GM10847 (cell line): Measurements from ENCODE around the gene IPO5.

Source experiments
- POLR2A ChIP-seq: IDR thresholded peaks from 2 replicates; pipeline ENCODE4 v1.6.1; 2011; ENCODE audit not compliant: insufficient read length; ENCODE audit errors: extremely low read depth

IPO5 gene

DNA sequence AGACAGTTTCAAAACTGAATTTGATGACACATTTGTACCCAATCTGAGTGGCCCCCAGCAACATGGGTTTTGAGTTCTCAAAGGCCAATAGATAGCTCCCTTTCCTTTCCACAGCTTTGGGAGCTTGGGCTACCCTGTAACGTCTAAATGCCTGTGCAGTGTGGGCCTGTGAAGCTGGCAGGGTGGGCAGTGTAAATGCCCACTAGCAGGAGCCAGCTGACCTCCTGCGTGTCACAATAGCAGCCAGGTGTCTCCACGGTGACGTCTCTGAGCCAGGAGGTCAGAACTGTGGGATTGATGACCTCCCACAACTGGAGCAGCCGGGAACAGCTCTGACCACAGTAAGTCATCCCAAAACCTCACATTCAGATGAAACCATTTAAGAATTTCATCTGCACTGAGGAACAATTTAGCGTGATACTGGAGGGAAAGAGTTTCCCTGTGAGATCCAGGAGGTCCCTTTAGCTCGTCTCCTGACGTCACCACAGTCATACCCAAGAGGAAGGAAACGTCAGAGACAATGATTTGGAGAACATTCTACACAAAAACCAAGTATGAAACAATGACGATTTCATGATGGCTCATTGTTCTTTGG is at the start of gene IPO5:
IPO5 (plus strand) TSS at position 300 of the 595 bp plus-strand sequence. CDS start 23,022 bp downstream, outside the sequence.
- no peak for TF ChIP-seq POLR2A

DNA sequence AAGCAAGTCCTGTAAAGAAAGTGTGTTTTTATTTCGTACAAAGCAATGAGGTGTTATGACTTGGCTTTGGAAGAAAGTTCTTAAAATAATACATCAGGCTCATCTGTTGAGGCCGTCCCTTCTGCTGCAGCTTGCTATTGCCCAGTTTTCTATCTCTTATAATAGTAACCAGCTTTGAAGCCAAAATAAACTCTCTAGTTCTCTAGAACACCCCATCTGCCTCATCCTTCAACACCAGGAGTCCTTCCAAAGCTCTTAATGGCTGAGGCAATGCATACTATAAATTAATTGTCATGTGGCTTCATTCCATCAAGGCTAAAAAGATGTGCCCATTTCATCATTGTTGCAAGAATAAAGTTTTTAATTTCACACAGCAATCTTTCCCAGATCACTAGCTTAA is 49.4 kb upstream of the IPO5 start:
- TF ChIP-seq POLR2A = no peak

DNA sequence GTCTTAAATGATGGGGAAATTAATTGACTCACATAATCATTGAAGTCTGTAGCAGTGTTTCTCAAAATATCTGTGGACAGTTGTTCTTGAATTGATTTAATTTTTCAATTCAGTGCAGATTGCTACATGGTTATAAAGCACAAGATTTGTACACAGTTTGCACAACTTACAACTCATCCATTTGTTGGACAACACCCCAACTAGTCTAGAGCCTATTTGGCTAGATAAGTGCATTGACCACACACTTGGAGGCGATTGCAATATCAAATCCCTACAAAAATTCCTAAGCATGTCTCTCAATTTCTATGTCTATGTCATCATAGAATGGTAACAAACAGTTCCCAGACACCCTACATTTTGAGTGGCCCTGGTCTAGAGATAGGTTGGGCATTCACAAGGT is 48.0 kb upstream of the IPO5 start:
- no peak for TF ChIP-seq POLR2A

DNA sequence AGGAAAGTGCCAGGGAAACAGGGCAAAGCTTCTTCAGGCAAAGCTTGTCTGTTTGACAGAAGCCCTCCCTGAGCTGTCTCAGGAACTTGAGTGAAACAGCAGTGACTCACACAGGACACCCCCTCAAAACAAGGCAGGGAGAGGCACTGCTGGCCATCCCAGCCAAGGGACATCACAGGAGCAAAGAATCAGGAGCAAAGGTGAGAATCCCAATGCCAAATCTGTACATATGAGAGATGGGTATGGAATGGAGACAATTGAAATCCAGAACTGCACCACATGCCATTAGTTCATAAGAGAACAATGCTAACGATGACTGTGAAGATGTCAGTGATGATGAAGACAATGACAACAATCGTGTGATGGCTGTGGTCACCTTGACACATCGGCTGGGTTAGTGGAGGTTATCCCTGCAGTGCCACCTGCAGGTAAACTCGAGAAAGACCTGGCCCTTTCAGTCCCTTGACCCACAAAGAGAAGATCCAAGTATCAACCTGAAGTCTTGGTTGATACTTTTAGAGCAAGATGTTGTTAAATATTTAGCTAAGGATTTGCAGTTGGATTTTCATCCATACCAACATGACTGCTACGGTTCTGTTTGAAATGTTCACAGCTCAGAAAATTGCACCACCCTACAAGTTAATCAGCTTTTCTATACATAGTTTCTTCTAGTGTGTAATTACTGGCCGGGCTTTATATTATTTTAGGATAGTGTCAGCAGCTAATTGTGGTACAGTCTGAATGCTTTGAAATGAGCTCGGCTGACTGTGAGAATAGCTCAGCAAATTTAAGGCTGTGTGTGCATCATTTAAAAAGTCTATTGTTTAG is 42.0 kb upstream of the IPO5 start:
- no peak for TF ChIP-seq POLR2A

DNA sequence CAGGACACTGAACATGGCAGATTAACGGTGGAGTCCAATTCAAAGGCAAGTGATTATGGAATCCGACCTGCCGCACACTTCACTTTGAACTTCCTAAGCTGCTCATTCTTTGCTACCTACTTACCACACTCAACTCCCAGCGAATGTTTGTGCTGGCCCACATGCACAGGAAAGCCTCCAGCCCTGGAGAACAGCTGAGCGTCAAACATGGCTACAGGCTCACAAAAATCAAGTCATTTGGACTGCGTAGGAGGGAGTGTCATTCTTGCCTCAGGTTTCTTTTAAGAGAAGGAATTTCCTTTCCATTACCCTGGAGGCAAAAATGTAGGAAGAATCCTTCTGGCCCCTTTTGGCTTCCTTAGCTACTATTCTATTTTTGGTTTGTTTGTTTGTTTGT is 41.3 kb upstream of the IPO5 start:
- no peak for TF ChIP-seq POLR2A

DNA sequence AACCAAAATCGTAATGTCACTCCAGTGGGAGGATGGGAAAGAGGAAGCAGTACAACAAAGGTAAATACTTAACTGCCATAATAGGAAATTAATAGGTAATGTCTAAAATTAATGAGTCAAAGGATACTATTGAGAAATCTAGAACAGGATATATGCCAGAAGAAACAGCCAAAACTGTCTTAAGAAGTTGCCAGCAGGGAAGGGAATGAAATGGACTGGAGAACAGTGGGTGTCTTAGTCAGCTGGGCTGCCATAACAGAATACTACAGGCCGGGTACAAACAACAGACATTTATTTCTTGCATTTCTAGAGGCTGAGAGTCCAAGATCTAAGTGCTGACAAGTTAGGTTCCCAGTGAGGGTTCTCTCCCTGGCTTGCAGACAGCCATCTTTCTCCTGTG is 40.3 kb upstream of the IPO5 start:
- TF ChIP-seq POLR2A = no peak

DNA sequence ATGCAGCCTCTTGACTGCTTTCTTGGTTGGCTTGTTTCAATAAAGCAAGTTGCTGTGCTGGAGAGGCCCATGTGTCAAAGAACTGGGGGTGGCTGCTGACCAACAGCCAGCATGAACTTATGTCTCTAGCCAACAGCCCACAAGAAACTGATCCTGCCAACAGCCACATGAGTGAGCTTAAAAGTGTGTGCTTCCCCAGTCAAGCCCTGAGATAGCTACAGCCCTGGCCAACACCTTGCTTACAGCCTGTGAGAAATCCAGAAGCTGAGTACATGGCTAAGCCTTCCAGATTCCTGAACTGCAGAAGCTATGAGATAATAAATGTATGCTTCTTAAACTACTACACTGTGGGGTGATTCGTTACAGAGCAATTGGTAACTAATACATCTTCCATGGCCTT is 38.9 kb upstream of the IPO5 start:
- no peak for TF ChIP-seq POLR2A

DNA sequence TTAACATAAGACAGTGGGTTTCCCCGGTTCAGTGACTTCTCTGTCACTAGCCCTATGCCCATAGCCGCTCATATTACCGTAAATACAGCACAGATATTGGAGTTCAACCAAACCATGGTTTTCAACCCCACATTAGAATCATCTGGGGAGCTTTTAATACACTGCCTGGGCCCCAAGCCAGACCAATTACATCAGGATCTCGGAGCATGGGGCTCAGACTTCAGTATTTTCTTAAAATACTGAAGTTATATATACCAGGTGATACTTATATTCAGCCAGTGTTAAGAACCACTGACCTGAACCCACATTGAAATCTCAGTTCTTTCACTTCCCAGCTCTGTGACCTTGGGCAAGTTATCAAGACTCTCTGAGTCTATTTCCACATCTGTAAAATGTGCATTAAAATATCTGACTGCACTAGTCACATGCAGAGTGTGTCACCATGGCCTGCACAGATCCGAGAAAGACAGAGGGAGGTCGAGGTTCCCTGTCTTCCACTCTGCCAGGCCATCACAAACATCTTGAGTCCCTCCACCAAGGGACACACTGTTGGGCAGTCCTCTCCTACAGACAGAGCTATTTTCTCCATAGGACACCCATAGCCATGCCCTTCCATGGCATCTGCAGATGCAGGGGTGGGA is 32.2 kb upstream of the IPO5 start:
- no peak for TF ChIP-seq POLR2A

DNA sequence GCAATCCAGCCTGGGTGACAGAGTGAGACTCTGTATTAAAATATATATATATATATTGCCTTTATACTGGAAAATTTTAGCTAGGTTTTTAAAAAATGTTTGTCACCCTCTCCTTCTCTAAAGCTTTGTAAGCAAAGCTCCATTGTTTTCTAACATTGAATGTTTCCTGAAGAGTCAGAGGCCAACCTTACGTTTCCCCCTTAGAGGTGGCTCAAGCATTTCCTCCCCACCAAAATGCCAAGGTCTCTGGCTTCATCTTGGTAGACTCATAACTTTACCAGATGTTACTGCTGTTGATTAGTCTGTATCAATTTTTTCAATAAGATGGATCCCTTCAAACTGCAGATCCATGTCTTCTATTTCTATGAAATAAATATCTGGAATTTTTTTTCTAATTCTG is 25.2 kb upstream of the IPO5 start:
- TF ChIP-seq POLR2A = no peak

DNA sequence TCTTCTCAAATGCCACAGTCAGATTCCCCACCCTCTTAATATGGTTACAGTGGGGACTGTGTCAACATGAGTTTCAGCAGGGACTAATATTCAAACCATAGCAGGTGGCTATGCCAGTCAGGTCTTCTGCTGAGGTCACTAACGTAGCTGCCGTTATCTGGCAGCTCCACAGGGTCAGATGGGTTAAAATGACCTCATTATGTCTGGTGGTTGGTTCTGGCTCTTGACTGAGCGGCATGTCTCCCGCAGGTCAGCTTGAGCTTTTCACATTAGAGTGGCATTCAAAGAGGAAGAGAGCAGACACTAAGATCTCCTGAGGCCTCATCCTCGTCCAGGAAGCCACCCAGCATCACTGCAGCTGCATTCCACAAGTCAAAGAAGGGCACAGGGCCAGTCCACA is 21.4 kb upstream of the IPO5 start:
- no peak for TF ChIP-seq POLR2A

DNA sequence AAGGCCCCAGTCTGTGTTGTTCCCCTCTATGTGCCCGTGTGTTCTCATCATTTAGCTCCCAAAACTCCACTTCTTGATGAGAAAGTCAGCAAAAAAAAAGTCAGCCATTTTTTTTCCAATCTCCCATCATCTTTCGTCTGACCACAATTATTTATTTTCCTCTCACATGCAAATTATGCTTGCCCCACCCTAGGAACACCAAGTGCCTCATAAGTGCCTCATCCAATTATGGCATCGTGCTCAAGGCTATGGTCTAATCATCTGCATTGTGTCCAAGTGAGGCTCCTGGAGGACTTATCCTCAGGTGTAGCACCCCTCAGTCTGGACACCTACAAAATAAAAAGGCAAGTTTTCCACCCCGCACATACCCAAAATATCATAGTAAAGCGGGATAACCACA is 20.8 kb upstream of the IPO5 start:
- no peak for TF ChIP-seq POLR2A

DNA sequence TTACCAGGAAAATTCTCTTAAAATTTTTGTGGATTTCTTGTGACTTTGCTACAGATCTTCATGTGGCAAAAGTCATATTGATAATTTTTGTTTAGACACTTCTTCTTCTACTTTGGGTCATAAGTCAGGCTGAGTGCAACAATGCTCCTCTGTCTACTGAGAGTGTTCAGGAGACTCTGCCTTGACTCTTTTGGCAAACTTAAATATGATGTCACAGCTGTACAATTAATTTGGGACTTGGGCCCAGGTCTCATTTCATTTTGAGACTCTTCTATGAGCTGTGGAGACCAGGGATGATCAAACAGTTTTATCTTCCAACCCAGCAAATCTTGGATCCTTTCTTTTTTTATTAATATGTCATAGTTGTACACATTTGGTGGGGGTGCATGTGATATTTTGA is 19.7 kb upstream of the IPO5 start:
- TF ChIP-seq POLR2A = no peak

DNA sequence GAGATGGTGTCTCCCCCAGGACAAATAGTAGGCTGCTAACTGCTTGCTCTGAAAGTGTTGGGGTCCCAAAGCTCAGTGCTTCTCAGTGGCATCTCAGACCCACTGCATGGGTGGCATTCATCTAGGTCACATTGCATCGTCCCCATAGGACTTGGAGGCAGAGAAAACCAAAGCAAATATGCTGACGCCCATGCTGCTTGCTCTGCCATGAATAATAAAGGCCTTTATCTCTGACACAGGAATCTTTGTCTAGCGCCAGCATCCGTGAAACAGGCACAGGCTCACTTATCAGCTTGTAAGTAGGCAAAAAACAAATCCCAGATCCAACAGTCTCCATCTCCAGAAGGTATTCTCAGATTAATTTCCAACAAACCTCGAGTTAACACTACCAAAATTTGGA is 18.9 kb upstream of the IPO5 start:
- TF ChIP-seq POLR2A = no peak

DNA sequence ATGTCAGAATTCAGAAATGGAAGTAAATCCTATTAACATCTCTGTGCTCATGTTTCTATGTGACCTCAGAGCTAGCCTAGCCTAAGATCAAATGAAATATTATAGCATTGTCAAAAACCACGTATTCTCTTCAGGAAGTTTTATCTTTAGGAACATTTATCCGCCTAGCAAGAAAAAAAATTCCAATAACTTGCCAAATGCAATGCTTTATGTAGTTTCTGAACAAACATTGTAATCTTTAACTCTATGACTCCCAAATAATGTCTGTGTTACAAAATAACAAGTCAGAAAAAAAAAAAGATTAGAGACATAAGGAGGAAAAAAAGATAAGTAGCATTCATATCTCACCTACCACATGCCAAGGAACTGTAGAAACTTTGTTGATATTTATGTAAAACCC is 18.4 kb upstream of the IPO5 start:
- no peak for TF ChIP-seq POLR2A

DNA sequence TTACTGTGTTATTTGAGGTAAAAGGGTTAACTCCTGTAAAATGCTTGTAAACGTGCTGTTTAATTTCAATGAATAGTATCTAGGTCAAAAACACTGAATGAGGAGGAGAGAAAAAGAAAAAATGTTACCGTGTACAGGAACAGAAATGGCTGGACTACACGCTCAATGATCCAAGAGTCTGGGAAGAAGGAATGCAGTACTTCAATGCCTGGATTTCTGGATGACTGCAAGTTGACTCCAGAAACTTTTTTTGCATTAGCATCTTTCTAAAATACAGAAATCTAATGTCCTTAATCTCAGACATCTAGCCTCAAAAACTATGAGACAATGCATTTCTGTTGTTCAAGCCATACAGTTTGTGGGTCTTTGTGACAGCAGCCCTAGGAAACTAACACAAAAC is 17.4 kb upstream of the IPO5 start:
- TF ChIP-seq POLR2A = no peak

DNA sequence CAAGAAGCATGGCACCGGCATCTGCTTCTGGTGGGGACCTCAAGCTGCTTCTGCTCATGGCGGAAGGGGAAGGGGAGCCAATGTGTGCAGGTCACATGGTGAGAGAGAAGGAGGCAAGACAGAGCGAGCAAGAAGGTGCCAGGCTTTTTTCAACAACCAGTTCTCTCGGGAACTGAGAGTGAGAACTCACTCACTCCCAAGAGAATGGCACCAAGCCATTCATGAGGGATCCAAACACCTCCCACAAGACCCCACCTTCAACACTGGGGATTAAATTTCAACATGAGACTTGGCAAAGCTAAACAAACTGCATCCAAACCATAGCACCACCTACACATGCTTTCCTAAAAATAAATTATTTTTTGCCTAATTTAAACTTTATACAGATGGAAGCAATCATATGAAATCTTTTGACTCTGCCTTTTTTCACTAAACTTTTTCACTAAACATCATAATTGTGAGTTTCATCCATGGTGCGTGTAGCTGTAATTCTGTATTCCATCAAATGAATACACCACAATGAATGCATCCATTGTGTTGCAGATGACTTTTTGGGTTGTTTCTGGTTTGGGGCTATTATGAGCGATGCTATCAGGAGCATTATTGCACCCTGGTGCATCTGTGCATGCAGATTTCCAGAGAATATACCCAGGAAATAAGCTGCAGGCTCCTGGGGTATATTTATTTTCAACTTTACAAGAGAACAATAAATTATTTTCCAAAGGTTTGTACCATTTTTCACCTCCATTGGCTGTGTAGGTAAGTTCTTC is 14.6 kb upstream of the IPO5 start:
- TF ChIP-seq POLR2A = no peak
